HuH-7.5 (cell line): ENCODE data around the gene SETX.

Experiments used
- DNase-seq: peaks from one replicate; pipeline ENCODE4 v3.0.0; 2011; ENCODE audit warnings: low spot score

Gene SETX

GRCh38 chr9:132351404-132352045 lies 3.3 kb downstream of the SETX start:
- DNase-seq, result no peak

- DNase-seq, result no peak
These were observed 3.9 kb downstream of the SETX start for GRCh38 chr9:132350861-132351315.

- no peak for DNase-seq
These were observed 6.1 kb downstream of the SETX start for GRCh38 chr9:132348676-132349075.

DNA sequence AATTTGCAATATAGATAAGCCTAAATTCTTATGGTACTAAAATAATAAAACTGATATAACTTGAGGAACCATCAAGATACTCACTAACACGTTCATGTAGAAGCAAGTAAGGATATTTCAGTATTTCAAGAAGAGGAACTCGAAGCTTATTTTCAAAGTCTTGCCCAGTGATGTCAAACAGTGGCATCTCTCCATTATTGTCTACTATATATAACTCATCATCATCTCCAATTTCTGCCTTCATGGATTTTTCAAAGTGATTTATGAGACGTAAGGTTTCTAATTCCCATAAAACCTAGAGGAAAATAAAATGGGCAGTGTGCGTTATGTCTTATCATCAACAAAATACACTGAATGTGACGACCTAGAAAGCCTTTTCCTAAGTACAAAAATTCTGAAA lies 8.6 kb downstream of the SETX start:
- DNase-seq, result no peak

GRCh38 chr9:132341177-132341840 lies 13.5 kb downstream of the SETX start:
- DNase-seq, result no peak

GRCh38 chr9:132334364-132334763 lies 20.4 kb downstream of the SETX start:
- no peak for DNase-seq

DNA sequence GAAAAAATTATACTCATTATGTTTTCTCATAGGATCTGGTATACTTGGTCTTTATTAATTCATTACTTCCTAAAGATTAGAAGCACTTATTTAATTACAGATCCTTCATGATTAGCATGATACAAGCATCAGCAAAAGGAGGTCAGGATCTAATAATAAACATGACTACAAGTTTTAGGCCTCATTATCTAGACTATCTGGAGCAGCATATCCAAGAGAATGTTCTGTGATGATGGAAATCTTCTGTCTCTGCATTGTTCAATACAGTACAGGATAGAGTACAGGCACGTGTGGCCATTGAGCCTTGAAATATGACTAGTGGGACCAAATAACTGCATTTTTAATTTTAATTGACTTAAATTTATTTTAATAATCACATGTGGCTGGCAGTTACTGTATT lies 21.2 kb downstream of the SETX start:
- DNase-seq, result no peak

GRCh38 chr9:132328580-132328979 lies 26.2 kb downstream of the SETX start:
- DNase-seq, result no peak

GRCh38 chr9:132327537-132327936 lies 27.2 kb downstream of the SETX start:
- DNase-seq, result no peak

DNA sequence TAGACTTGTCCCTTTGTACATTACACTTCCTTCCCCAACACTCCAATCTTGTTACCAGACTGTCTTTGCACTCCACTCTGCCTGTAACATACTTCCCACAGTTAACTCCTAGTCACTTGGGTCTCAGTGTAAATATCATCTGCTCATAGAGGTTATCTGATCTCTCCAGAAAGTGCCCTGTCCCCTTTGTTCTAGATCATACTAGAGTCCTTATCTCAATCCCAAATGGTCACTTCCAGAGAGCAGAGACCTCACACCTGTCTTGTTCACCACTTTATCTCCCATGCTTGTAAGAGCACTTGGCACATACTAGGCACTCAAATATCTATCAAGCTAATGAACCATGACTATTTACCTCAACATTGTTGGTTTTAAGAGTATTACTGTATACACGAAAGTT lies 30.4 kb downstream of the SETX start:
- DNase-seq, result no peak

DNA sequence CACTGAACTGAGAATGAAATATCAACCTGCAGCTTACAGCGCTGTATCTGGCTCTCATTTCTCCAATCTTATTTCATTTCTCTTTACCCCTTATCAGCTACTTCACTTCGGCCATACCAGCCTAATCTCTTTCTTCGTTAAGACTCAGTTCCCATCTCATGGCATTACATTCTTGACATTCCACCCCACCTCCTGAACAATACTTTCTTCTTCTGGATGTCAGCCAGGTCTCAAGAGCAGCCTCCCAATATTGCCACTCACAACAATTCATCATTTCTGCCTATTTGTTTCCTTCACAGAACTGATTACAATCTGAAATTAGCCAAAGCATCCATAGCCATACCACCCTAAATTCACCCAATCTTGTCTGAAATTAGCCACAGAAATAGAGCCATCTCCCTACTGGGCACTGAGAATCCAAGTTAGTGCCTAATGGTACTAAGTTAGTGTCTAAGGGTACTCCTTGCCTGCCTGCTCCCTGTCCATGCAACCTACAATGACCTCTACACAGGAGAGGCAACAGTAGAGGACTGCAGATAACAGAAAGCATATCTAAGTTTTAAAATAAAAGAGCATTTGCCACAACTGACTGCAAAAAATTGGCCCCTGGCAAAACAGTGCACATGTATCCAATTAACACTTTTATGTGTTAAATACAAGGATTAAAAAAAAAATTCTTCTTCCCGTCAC lies 35.2 kb downstream of the SETX start:
- DNase-seq, result no peak

DNA sequence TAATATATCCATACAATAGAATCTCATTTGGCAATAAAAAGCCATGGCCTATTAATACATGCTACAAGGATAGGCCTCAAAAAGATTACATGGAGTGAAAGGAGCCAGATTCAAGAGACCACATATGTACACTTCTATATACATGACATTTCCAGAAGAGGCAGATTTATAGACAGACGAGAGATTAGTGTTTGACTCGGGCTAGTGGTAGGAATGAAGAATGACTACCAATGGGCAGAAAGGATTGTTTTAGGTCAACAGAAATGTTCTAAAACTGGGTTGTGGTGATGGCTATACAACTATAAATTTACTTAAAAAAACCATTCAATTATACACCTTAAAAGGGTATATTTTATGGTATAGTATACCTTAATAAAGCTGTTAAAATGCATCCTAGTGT lies 41.9 kb downstream of the SETX start:
- DNase-seq, result no peak

GRCh38 chr9:132312426-132312825 lies 42.4 kb downstream of the SETX start:
- DNase-seq, result no peak

DNA sequence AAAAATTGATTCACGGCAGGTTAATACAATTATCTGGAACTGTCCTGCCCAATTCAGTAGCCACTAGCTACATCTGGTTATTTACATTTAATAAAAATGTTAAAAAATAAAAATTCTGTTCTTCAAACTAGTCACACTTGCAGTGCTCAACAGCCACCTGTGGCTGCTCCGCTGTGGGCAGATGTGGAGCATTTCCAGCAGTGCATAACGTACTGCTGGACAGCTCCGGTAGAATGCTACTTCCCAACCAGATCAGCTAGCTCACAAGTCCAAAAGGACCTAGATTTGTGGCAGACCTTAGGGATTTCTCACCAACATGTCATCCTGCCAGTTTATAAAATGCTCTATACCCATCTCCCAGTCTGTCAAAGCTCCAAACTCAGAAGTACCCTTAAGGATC lies 42.8 kb downstream of the SETX start:
- no peak for DNase-seq

DNA sequence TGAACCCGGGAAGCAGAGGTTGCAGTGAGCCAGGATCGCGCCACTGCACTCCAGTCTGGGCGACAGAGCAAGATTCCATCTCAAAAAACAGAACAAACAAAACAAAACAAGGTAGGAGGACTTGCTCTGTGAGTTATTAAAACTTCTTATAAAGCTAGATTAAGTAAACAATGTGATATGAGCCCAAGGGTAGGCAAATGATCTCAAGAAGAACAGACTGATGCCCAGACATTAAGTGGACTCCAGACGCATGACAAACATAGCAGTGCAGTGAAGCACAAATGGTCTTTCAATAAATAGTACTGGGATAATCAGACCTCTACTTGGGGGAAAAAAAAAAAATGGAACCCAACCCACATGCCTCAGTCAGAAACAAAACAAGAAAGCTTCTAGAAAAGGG lies 45.7 kb downstream of the SETX start:
- no peak for DNase-seq

DNA sequence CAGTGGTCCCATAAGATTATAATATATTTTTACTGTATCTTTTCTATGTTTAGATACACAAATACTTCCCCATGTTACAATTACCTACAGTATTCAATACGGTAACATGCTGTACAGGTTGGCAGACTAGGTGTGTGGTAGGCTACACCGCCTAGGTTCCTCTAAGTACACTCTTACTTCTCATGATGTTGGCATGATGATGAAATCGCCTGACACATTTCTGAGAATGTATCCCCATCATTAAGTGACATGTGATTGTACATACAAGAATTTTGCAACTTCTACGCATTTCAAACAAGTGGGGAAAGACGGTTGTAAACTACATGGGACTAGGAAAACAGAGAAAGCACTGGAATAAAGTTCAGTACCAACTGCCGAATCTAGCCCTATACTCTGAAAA lies 53.3 kb downstream of the SETX start:
- no peak for DNase-seq

- DNase-seq, result no peak
These were observed 55.6 kb downstream of the SETX start for GRCh38 chr9:132299221-132299620.

DNA sequence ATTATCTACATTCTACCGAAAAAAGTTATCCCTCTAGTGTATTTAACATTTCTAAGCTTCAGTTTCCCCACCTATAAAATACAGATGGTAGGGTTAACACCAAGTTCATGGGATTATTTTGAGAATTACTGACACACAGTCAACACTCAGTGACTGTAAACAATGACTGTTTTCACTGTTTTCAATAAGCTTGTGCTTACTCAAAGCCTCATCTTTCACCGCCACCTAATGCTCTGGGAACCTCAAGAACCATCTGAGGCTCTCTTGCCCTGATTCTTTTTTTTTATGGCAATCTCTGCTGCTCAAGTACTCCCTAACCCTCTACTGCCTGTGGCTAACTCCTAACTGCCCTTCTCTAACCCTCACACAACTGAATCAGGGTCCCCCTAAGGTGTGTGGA lies 59.6 kb downstream of the SETX start:
- no peak for DNase-seq

DNA sequence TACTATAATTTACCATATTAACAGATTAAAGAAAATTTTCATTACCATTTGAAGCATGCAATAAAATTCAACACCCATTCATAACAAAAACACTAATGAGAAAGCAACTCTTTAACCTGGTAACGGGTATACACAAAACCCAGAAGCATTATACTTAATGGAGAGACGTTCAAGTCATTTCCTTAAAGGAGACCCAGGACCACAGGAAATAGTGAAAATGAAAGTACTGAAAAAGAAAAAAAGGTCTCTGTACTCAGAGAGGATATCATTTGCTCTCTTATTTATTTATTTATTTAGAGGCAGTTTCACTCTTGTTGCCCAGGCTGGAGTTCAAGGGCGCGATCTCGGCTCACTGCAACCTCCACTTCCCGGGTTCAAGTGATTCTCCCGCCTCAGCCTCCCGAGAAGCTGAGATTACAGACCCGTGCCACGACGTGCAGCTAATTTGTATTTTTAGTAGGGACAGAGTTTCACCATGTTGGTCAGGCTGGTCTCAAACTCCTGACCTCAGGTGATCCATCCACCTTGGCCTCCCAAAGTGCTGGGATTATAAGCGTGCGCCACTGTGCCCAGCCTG lies 61.6 kb downstream of the SETX start:
- no peak for DNase-seq

- no peak for DNase-seq
These were observed 65.8 kb downstream of the SETX start for GRCh38 chr9:132288966-132289365.

- DNase-seq, result no peak
These were observed 66.4 kb downstream of the SETX start for GRCh38 chr9:132288361-132288760.

DNA sequence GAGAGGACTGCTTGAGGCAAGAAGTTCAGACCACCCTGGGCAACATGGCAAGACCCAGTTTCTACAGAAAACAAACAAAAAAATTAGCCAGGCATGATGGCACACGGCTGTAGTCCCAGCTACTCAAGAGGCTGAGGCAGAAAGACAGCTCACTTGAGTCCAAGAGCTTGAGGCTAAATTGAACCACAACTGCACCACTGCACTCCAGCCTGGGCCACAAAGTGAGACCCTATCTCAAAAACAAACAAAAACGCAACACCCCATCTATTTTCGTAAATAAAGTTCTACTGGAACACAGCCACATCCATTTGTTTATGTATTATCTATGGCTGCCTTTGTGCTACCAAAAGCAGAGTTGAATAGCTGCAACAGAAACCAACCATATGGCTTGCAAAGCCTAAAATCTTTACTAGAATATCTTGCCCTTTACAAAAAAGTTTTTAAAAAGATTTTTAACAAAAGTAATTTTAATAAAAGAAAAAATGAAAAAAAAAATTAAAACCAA lies 67.5 kb downstream of the SETX start:
- DNase-seq, result no peak

DNA sequence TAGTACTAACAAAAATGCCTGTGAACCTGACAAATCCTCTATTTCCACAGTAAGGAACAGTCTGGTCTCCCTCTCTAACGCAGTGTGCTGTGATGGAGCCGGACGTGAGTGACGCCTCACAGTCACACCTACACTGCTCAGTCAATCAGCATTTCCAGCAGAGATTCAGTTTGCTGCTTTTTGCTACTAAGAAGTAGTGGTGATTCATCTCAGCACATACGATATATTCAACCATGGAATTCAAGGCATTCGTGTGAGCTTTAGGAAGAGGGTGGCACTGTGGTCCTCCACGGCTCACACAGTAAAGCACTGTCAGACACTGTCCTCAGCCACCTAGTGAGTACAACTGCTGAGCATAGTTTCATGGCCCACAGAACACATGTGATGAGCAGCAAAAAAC lies 70.9 kb downstream of the SETX start:
- no peak for DNase-seq
